Measurements from ENCODE around the gene TM6SF1. TPM values are rescaled to one million over a fixed set of nuclear protein-coding genes. Genes with fewer than 3 reads are reported as not detected.

TM6SF1 gene
- total and polyA plus RNA-seq, 2 donors from 2014 or later, result 2.6 to 10.4 TPM

- Histone ChIP-seq H3K9me3 (ENCODE audit: control insufficient read depth in 2 of 3, insufficient read depth in 1 of 3, low read length in 3 of 3) (peaks cover 0 to 5% (median 0%) of the 10 kb centered on the region in 3 donors), H3K27me3 (ENCODE audit: control insufficient read depth, insufficient read depth, low read length) (no peaks in the 10 kb centered on the region), H3K4me3 (ENCODE audit: low read length in 3 of 3) (no peak overlapping the region), H3K27ac (ENCODE audit: low read depth in 2 of 2, low read length in 2 of 2) (no peak overlapping the region), H3K9ac (ENCODE audit: low read length in 3 of 3) (no peak overlapping the region), H3K4me1 (ENCODE audit: control insufficient read depth in 2 of 3, insufficient read depth in 2 of 3, low read depth in 1 of 3, low read length in 3 of 3) (no peaks in the 10 kb centered on the region), H3K36me3 (ENCODE audit: control insufficient read depth in 2 of 3, insufficient read depth in 3 of 3, low read length in 3 of 3) (no peaks in the 10 kb centered on the region)
- TF ChIP-seq CTCF (IDR thresholded peaks at IDR 0.05; ENCODE audit: borderline replicate concordance, extremely low read depth, insufficient read depth), result no peak
- DNase-seq (no peak), FAIRE-seq (no peak)
- intact Hi-C loops (cut with DNase I), result no loop called here
These were observed 8.2 kb upstream of the TM6SF1 start for GRCh38 chr15:83099290-83099689.

- H3K4me3 ChIP-seq (ENCODE audit: low read length in 3 of 3), result no peak overlapping the region
- H3K27me3 ChIP-seq (ENCODE audit: control insufficient read depth, insufficient read depth, low read length), result no peaks in the 10 kb centered on the region
- no peak for FAIRE-seq
- DNase-seq, result no peak
- no peak overlapping the region for H3K9ac ChIP-seq (ENCODE audit: low read length in 3 of 3)
- no peak overlapping the region for H3K27ac ChIP-seq (ENCODE audit: low read depth in 2 of 2, low read length in 2 of 2)
- no peak for TF ChIP-seq CTCF (IDR thresholded peaks at IDR 0.05; ENCODE audit: borderline replicate concordance, extremely low read depth, insufficient read depth)
- no peaks in the 10 kb centered on the region for H3K36me3 ChIP-seq (ENCODE audit: control insufficient read depth in 2 of 3, insufficient read depth in 3 of 3, low read length in 3 of 3)
- intact Hi-C loops (cut with DNase I), result no loop called here
- H3K4me1 ChIP-seq (ENCODE audit: control insufficient read depth in 2 of 3, insufficient read depth in 2 of 3, low read depth in 1 of 3, low read length in 3 of 3), result no peaks in the 10 kb centered on the region
- H3K9me3 ChIP-seq (ENCODE audit: control insufficient read depth in 2 of 3, insufficient read depth in 1 of 3, low read length in 3 of 3), result peaks cover 0 to 5% (median 0%) of the 10 kb centered on the region in 3 donors
These were observed 7.3 kb upstream of the TM6SF1 start for GRCh38 chr15:83100097-83100646.

DNA sequence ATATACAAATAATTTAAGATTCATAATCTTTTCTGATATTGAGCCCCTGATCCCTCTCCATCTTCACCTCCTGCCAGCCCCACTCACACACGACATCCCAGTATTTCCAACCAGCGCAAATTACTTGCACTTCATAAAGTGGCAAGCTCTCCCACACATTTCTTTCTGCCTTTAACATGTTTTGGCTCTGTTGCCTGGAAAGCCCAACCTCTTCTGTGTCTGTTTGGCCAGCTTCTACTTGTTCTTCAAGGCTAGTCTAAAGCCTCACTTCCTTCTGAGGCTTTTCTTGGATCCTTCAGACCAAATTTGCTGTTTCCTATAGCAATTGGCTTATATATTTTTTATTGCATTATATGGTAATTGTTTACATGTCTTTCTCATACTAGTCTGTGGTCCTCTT lies 5.1 kb upstream of the TM6SF1 start:
- H3K9me3 ChIP-seq (ENCODE audit: control insufficient read depth in 2 of 3, insufficient read depth in 1 of 3, low read length in 3 of 3), result peaks cover 0 to 5% (median 0%) of the 10 kb centered on the region in 3 donors
- intact Hi-C loops (cut with DNase I), result no loop called here
- no peak overlapping the region for H3K27ac ChIP-seq (ENCODE audit: low read depth in 2 of 2, low read length in 2 of 2)
- H3K36me3 ChIP-seq (ENCODE audit: control insufficient read depth in 2 of 3, insufficient read depth in 3 of 3, low read length in 3 of 3), result no peaks in the 10 kb centered on the region
- no peaks in the 10 kb centered on the region for H3K27me3 ChIP-seq (ENCODE audit: control insufficient read depth, insufficient read depth, low read length)
- TF ChIP-seq CTCF (IDR thresholded peaks at IDR 0.05; ENCODE audit: borderline replicate concordance, extremely low read depth, insufficient read depth), result no peak
- no peak overlapping the region for H3K9ac ChIP-seq (ENCODE audit: low read length in 3 of 3)
- no peak overlapping the region for H3K4me3 ChIP-seq (ENCODE audit: low read length in 3 of 3)
- DNase-seq (no peak), FAIRE-seq (no peak)
- no peaks in the 10 kb centered on the region for H3K4me1 ChIP-seq (ENCODE audit: control insufficient read depth in 2 of 3, insufficient read depth in 2 of 3, low read depth in 1 of 3, low read length in 3 of 3)

GRCh38 chr15:83104141-83104540 lies 3.3 kb upstream of the TM6SF1 start:
- TF ChIP-seq CTCF (IDR thresholded peaks at IDR 0.05; ENCODE audit: borderline replicate concordance, extremely low read depth, insufficient read depth), result no peak
- DNase-seq, result no peak
- no peak for FAIRE-seq
- no peaks in the 10 kb centered on the region for H3K36me3 ChIP-seq (ENCODE audit: control insufficient read depth in 2 of 3, insufficient read depth in 3 of 3, low read length in 3 of 3)
- H3K27ac ChIP-seq (ENCODE audit: low read depth in 2 of 2, low read length in 2 of 2), result no peak overlapping the region
- H3K4me3 ChIP-seq (ENCODE audit: low read length in 3 of 3), result no peak overlapping the region
- H3K27me3 ChIP-seq (ENCODE audit: control insufficient read depth, insufficient read depth, low read length), result peaks cover 5% of the 10 kb centered on the region
- peaks cover 0 to 2% (median 0%) of the 10 kb centered on the region in 3 donors for H3K4me1 ChIP-seq (ENCODE audit: control insufficient read depth in 2 of 3, insufficient read depth in 2 of 3, low read depth in 1 of 3, low read length in 3 of 3)
- H3K9me3 ChIP-seq (ENCODE audit: control insufficient read depth in 2 of 3, insufficient read depth in 1 of 3, low read length in 3 of 3), result no peaks in the 10 kb centered on the region
- H3K9ac ChIP-seq (ENCODE audit: low read length in 3 of 3), result no peak overlapping the region
- intact Hi-C loops (cut with DNase I), result no loop called here
